Ishikawa (cell line): ENCODE measurements around the gene UHRF1.

Experiments used
- CEBPB ChIP-seq: IDR thresholded peaks from 2 replicates; pipeline ENCODE4 v1.6.1; 2012
- EP300 ChIP-seq: IDR thresholded peaks from 2 replicates; pipeline ENCODE4 v1.6.1; 2012; ENCODE audit warnings: borderline replicate concordance
- RAD21 ChIP-seq: IDR thresholded peaks from 2 replicates; pipeline ENCODE4 v1.6.1; 2012; ENCODE audit warnings: low read depth
- YY1 ChIP-seq: IDR thresholded peaks from 2 replicates; pipeline ENCODE4 v1.6.1; 2012; ENCODE audit warnings: low read depth

GRCh38 chr19:4930664-4931063 is 21.4 kb downstream of the UHRF1 start:
- TF ChIP-seq RAD21: no peak
- no peak for TF ChIP-seq CEBPB
- no peak for TF ChIP-seq YY1
- TF ChIP-seq EP300: no peak
